T-helper 2 cell treated with Interferon-gamma antibody and Interleukin-4, amounts not matched to agents 100 ng/mL and 5 ng/mL, for 36 hours (primary cell): ENCODE results near the gene DCAF4. TPM values are rescaled to one million over a fixed set of nuclear protein-coding genes. Genes with fewer than 3 reads are reported as not detected.
"Not testable (repeated sequence)": the region's sequence is repeated elsewhere in the genome, so short reads cannot be mapped to it uniquely, and the experiment has no call there.

Experiments used
- intact Hi-C: fragments of 100-400 bp; cut with micrococcal nuclease; formaldehyde crosslinking; loops from one replicate; pipeline ENCODE4 v1.15.1; 2023
- total RNA-seq: library from RNA; stranded (reverse); gene quantifications from 2 replicates; pipeline ENCODE4 v1.2.3, GENCODE V29; 2022

The DCAF4 gene
- total RNA-seq, 1 donor from 2014 or later, result 15.5 TPM

DNA sequence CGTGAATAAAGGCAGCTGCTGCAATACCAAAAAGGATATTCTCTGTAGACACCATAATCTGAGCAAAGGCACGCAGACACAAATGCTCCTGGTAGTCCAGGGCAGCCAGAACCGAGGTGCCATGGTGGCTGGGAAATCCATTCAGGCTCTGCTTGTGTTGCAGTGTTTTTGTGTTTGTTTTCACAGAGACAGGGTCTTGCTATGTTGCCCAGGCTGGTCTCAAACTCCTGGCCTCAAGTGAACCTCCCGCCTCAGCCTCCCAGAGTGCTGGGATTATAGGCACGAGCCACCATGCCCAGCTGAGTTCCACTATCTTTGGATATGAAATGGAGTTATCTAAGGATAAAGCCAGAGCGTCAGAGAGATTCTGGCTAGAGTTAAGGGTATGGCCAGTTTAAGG, 39.8 kb downstream of the DCAF4 start:
- intact Hi-C loops, result no loop called here

DNA sequence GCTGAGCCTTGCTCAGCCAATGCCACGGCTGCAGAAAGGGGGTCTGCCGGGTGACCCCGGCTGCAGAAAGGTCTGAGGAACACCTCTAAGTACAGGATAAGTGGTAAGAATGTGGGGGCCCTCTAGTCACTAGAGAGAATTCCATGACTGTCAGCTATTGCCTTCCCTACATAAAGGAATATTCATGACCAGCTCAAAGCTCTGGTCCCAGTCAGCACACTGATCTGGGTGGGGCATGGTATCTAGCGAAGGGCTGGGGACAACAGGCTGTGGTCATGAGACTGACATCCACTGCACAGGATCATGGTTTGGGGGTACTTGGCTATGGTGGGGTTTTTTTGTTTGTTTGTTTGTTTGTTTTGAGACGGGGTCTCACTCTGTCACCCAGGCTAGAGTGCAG, 42.1 kb downstream of the DCAF4 start:
- intact Hi-C loops, result no loop called here

DNA sequence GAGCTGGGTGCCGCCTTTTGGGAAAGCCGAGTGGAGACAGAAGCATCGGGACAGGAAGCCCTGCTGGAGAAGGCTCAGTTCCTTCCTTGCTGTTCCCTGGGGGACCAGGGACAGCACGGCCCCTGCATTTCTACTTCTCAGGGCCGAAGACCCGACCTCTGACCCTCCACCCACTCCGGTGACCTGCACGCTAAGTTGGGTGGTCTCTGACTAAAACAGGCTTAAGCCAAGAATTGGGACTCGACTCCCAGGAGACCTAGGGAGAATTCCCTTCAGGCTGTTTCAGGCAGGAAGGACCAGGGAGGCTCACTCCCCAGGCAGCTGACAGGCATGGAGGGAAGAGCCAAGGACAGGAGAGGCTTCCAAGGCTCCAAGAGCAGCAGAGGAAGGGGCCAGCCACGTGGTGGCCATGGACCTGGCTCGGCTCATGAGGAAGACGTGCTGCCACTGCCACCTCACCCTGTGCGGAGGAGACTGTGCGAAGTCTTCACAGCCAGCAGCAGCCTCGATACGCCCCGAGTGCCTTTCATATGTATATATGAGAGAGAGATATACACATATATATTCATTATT, 43.9 kb downstream of the DCAF4 start:
- intact Hi-C loops, result no loop called here

- intact Hi-C loops, result no loop called here
These were observed 44.7 kb downstream of the DCAF4 start for GRCh38 chr14:72970824-72971434.

DNA sequence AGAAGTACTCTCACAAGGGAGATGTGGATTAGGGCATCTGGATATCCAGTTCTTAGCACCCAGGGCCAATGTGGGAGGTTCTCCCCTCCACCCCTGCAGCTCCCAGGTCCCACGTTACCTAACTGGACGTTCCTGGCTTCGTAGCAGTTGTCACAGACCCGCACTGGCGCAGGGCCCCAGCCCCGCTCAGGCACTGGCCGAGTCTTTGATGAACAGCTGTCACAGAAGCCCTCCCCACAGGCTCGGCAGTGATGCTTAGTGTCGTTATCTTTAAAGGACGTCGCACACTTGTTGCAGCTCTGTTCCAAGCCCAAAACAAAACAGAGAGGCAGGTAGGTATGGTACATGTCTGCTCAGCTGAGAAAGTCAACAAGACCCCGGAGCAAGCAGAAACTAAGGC, 48.4 kb downstream of the DCAF4 start:
- intact Hi-C loops, result no loop called here

DNA sequence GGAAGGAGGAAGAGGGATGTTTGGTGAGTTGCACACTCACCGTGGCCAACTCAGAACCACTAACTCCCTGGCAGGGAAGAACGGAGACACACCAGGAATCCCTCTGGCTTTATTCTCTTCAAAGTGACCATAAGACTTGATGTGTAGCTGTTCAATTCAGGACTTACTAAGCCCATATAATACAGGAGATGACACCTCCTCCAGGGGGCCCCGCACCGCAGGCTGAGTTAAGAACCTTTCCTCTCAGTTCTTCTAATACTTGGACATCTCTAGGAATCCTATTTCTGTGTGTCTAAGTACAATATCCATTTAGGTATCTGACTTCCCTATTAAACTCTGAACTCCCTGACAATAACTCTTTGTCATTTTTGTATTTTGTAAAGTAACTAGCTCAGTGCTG, 49.5 kb downstream of the DCAF4 start:
- intact Hi-C loops, result no loop called here

- intact Hi-C loops, result no loop called here
These were observed 52.6 kb downstream of the DCAF4 start for GRCh38 chr14:72978856-72979255.

DNA sequence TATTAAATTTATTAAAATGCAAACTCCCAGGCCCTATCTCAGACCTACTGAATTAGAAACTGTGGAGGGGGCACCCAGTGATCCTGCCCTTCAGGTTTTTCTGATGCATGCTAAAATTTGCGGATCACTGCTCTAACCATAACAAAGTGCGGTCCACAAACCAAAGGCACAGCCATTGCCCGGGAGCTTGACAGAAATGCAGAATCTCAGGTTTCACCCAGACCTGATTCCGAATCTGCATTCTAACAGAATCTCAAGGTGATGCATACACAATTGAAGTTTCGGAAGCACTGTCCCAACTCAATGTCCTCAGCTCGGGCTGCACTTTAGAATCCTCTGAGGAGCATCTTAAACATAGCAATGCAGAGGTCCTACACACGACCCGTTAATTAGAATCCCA, 54.6 kb downstream of the DCAF4 start:
- intact Hi-C loops, result no loop called here

GRCh38 chr14:72982146-72982708, 56.0 kb downstream of the DCAF4 start:
- intact Hi-C loops, result no loop called here

DNA sequence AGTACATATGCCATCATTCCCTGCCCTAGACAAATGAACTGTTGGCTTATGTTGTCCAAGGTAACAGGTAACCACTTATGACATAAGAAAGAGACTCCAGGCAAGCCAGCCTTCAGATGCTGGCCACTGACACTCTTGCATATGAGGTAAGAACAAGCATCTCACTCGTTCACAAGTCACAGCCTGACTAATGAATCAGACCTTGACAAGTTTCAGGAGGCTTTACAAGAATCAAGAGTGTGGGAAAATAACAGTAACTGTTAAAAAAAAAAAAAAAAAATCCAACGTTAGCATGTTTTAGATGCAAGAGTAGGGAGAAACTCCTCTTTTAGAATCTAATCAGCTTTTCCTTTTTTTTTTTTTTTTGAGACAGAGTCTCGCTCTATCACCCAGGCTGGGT, 60.0 kb downstream of the DCAF4 start:
- intact Hi-C loops, result no loop called here

DNA sequence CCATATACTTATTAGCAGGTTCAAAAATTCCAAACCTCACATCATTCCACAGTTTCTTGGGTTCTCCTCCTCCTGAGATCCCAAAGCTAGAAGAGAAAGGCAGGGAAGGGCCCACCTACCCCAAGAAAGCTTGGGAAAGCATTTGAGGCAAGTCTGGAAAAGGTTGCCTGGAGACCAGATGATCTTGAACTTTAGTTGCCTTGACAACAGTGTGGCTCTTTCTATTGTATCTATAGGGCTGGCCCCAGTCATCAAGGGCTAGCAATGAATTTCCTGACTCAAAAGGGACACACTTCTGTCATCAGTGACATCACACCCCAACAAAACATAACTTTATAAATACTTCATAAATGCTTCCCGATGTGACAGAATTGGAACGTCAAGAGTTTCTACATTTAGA, 60.6 kb downstream of the DCAF4 start:
- intact Hi-C loops, result no loop called here

GRCh38 chr14:72990171-72990570, 63.9 kb downstream of the DCAF4 start:
- intact Hi-C loops, result no loop called here

- intact Hi-C loops, result no loop called here
These were observed 70.7 kb downstream of the DCAF4 start for GRCh38 chr14:72996916-72997315.

- intact Hi-C loops, result no loop called here
These were observed 72.1 kb downstream of the DCAF4 start for GRCh38 chr14:72998252-72998903.

DNA sequence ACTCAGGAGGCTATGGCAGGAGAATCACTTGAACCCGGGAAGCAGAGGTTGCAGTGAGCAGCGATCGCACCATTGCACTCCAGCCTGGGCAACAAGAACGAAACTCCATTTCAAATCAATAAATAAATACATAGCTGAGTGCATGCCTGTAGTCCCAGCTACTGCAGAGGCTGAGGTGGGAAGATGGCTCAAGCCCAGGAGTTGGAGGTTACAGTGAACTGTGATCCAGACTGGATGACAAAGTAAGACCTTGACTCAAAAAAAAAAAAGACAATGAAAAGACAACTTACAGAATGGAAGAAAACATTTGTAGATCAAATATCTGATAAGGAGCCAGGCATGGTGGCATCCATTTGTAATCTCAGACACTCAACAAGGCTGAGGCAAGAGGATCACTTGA, 73.1 kb downstream of the DCAF4 start:
- intact Hi-C loops, result no loop called here

DNA sequence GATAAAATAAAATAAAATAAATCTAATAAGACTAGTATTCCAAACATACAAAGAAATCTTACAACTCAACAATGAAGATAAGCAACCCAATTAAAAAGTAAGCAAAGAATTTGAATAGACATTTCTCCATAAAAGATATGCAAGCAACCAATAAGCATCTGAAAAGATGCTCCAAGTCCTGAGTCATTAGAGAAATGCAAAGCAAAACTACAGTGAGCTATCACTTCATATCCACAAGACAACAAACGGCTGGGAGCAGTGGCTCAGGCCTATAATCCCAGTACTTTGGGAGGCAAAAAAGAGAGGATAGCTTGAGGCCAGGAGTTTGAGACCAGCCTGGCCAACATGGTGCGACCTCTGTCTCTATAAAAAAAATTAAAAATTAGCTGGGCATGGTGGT, 73.8 kb downstream of the DCAF4 start:
- intact Hi-C loops, result no loop called here

DNA sequence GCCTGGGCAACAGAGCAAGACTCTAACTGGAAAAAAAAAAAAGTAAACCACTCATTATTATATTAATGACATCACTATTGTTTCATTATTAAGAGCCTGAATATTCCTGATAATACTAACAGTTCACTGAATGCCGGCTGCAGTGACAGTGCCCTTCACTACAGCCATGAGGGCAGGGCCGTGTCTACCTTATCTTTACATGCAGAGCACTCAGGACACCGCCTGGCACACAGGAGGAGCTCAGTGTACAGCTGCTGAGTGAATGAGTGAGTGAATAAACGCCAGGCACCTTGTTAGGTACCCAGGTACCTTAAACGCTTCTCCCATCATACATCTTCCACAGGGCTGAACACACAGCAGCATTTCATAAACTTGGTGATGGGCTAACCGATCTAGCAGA, 77.4 kb downstream of the DCAF4 start:
- intact Hi-C loops, result no loop called here

- intact Hi-C loops, result not testable (repeated sequence)
These were observed 78.4 kb downstream of the DCAF4 start for GRCh38 chr14:73004641-73005040.

DNA sequence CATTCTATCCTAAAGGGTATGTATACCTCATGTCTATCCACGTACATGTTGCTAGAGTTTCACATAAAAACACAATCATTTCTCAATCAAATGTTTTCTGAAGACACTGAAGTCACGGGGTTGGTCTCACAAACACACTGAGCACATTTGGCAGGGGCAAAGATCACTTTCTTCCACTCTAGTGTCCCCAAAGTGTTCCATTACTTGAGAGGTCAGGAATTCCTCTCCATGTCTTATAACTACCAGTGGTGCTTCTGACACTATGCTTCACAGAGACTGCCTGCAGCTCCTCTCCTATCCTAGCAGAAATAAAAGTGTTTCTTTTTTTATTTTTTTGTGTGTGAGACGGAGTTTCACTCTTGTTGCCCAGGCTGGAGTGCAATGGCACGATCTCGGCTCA, 81.6 kb downstream of the DCAF4 start:
- intact Hi-C loops, result no loop called here

GRCh38 chr14:73008501-73008900, 82.2 kb downstream of the DCAF4 start:
- intact Hi-C loops, result no loop called here
